GM12874 (cell line): ENCODE measurements around the gene RUNX1.

Experiments
- CTCF ChIP-seq: IDR thresholded peaks from 2 replicates; pipeline ENCODE4 v1.5.1; 2011; ENCODE audit warnings: low read depth, mild to moderate bottlenecking, control low read depth, low read length, moderate library complexity; ENCODE audit not compliant: insufficient read depth

The RUNX1 gene

DNA sequence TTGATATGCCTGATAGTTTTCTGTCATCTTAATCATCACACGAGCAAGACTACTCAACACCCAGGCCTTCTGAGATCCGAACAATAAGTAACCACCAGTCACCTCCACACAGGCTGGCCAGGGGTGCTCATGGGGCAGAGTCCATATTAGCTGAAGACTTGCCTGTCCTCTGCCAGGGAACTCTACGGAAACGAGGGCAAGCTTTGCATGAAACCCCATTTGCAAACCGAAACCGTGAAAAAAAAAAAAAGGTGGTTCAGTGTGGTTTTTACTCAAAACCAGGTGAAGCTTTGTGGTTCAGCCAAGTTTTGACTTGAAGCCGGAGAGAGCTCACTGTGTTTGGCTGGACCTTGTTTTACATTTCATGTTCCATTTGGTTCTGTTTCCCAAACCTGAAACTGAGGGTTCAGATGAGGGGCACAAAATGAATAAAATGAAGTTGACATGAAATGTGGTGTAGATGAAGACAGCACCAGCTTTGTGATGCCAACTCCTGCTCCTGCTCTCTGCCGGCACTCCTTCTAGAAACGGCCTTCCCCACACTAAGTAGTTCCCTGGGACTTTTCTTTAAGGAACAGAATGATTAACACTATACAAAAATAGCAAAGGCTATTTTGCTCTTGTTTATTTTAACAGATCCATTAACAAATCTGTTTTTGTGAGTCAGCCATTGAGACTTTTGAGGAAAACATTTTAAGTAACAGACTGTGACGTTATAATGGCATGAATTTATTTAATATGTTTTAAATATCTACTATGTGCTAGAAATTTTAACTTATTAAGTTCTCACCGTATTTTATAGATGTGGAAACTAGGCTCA, 74.7 kb downstream of the RUNX1 start:
- TF ChIP-seq CTCF: no peak

- no peak for TF ChIP-seq CTCF
These were observed 75.4 kb downstream of the RUNX1 start for GRCh38 chr21:34973685-34974084.

DNA sequence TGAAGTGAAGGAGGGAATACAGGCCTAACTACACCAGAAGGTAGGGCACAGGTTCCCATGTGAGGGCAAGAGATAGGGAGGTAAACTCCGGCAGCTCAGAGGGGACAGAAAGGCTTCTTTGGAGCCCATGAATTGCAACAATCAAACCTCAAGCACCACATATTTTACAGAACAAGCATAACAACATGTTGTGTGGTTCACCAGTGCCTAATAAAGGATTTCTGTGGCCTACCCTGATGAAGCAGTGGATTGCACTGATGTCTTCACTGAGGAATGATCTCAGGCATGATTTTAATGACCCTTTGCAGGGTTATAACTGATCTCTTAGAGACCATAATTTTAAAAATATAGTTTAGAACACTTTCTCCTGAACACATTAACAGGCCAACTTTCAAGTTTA, 77.4 kb downstream of the RUNX1 start:
- TF ChIP-seq CTCF: no peak

GRCh38 chr21:34970566-34970965, 78.5 kb downstream of the RUNX1 start:
- TF ChIP-seq CTCF: no peak

GRCh38 chr21:34970167-34970500, 79.0 kb downstream of the RUNX1 start:
- TF ChIP-seq CTCF: no peak

- no peak for TF ChIP-seq CTCF
These were observed 79.5 kb downstream of the RUNX1 start for GRCh38 chr21:34969423-34970166.

GRCh38 chr21:34968414-34969333, 80.4 kb downstream of the RUNX1 start:
- TF ChIP-seq CTCF: no peak
